Stimulated activated CD4-positive, alpha-beta T cell treated with anti-CD3 and anti-CD28 coated beads, Interleukin-2, amount 100 ng/mL, for 48 hours (primary cell): Measurements from ENCODE around the gene POFUT2.
"Not testable (repeated sequence)": the region's sequence is repeated elsewhere in the genome, so short reads cannot be mapped to it uniquely, and the experiment has no call there.

ENCODE experiments used
- DNase-seq, 2 donors: peaks; one replicate each; pipeline ENCODE4 v3.0.0-alpha.2; 2020

The POFUT2 gene

GRCh38 chr21:45309987-45310381 lies 22.3 kb upstream of the POFUT2 start:
- no peak for DNase-seq

DNA sequence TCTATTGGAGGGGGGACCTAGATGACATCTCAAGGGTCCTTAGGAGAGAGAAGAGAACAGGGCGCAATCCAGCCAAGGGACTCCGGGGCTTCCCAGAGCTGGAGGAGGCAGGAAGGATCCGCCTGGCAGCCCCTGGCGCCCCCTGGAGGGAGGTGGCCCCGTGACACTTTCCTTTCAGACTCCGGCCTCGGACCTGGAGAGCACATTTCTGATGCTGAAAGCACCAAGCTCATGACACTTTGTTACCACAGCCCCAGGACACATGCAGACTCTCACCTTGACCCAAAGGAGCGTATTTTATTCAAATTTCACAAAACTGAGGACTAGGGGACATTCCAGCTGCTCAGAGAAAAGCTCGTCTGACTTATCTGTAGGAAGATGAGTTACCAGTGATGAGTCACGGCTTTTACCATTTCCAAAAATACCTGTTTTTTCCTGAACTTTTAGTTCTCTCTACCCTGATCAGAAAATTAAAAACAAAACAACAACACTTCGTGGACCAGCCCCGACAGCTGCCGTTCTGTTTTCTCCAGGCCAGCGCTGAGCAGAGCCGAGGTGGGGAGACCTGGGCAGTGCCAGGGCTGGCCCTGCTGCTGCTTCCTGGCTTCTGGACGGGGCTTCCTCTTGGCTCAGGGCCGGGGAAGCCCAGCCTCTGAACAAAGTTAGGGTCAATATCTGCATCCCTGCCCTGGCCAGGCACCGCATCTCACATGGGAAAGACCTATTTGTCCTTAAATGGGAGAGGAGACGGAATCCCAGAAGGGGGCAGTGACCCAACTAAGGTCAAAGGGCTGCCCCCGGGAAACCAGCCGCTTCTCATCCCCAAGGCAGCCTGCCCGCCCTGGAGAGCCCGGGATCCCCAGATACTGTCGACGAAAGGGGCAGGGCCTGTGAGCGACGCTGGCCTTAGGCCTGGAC lies 21.6 kb upstream of the POFUT2 start:
- peak; percentile 51 for DNase-seq

- no peak for DNase-seq
Measured at GRCh38 chr21:45308194-45309068, 20.7 kb upstream of the POFUT2 start.

DNA sequence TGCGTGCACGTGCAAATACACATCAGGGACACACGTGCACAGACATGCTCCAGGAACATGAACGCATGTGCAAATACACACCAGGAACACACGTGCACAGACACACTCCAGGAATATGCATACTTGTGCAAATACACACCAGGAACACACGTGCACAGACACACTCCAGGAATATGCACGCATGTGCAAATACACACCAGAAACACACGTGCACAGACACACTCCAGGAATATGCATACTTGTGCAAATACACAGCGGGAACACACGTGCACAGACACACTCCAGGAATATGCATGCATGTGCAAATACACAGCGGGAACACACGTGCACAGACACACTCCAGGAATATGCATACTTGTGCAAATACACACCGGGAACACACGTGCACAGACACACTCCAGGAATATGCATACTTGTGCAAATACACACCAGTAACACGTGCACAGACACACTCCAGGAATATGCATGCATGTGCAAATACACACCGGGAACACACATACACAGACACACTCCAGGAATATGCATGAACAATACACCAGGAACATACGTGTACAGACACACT lies 20.0 kb upstream of the POFUT2 start:
- not testable (repeated sequence) for DNase-seq

DNA sequence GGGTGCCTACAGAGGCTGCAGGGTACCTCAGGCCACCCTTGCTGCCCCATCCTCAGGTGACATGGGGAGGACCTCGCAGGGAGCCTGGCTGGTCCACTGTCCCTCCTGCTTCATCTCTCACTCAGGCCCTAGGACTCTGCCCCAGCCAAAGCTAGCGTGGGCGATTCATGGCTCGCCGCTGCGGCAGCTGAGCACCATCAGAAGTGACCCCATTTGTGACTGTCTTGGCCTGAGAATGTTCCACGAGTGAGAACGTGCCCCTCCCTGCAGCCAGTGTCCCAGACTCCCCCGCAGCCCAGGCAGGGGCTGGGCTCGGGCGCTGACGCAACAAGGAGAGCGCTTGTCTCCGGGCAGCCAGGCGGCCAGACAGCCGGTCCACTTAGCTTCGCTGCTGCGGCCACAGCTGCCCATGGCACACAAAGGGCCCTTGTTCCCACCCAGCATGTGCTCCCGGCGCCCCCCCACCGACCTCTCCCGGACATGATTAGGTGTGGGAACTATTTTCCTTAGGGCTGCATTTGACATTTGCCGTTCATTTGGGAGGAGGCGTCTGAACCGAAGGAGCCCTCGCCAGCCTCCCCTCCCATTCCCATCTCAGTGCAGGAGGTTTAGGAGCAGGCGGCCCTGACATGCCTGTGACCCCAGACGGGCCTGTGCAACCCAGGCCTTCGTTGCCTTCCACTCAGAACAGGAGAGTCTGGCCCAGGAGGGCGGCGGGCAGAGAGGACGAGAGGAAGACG lies 19.3 kb upstream of the POFUT2 start:
- DNase-seq, result no peak

DNA sequence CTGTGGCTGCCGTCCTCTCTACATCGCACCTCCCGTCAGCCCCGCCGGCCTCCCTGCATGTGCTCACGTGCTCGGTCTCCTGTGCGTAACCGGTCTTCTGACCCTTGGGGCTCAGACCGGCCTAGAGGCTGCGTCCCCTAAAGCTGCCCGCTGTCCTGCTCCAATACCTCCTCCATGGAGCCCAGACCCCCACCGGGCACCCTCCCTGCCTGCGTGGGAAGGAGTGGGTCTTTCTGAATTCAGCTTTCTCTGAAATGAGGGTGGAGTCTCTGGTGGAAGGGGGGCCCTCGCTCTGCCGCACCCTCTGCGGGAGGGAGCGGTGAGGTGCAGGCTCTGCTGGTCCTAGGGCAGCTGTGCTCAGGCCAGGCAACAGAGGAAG lies 18.7 kb upstream of the POFUT2 start:
- DNase-seq, result no peak

DNA sequence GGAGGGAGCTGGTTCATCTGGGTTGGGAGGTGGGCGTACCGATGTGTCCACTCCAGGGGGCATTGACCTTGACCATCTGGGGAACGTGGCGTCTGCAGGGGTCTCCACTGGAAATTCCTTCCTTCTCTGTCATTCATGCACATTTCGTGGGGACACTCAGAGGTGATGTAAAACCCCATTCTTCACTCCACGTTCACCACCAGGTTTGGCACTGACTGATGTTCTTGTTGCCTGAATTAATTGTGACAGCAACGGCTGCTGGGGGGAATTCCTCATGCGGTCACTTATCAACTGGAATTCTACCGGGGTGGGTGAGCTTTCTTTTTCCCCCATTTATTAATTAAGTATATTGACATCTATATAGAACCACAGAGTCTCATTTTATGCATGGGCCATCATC lies 18.1 kb upstream of the POFUT2 start:
- no peak for DNase-seq

DNA sequence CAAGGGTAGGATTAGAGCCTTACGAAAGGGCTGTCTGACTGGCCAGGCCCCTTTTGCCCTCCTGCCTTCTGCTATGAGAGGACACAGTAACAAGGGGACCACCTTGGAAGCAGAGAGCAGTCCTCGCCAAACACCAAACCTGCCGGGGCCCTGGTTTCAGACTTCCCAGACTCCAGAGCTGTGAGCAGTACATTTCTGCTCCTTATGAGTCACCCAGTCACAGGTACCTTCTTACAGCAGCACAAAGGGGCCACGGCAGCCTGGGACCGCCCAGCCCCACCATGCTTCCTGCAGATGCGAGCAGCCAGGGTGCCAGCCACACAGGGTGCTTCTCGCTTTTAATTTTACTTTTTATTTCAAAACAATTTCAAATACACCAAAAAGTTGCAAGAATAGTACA lies 17.2 kb upstream of the POFUT2 start:
- no peak for DNase-seq

- no peak for DNase-seq
Measured at GRCh38 chr21:45304476-45304830, 16.8 kb upstream of the POFUT2 start.

DNA sequence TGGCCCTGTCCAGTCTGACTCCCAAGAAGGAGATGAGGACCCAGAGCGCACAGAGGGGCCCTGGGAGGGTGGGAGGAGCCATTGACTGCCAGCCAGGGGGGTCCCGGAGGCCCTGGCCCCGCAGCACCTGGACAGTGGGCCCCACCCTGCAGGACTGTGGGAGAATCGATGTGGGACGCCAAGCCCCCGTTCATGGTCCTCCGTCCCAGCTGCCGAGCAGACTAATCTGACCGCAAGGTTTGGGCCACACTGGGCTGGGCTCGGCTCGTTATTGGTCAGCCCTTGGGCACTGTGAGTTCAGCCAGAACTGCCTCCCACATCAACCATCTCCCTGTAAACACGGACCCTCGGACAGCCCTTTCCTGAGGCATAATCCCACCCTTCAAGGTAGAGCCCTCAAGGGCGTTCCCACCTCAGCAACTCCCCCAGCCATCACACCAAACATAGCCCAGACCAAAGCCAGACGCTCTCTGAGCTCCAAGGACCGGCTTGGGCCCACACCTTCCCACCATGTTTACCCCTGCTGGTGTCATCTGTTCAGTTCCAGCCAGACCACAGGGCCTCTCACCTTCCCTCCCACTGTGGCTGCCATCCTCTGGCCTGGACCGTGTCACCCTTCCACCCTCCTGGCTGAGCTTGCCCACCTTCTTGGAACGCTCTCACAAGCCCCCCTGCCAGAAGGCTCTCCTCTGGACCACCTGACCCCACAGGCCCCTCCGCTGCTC lies 16.2 kb upstream of the POFUT2 start:
- no peak for DNase-seq

DNA sequence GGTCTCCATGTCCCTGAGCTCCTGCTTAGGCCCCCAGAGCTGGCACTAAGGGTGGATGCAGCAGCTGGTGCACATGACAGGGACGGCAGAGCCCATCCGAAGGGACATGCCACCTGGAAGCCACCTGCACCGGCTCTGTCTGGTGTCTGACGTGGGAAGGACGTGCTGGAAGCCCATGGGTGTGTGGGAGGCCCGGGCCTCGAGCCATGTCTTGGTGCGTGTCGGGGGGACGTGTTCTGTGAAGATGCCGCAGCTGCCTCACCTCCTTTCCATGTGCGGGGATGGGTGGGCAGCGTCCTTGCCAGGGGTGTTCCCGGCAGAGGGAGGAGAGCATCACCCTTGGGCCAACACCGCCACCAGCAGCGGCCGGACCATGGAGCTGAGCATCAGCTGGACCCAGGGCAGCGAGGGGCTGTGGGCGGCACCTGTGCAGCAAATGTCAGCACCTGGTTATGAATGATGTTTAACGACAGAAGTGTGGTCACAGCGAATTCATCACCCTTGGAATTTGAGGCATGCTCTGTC lies 15.5 kb upstream of the POFUT2 start:
- no peak for DNase-seq

GRCh38 chr21:45302082-45303061 lies 14.7 kb upstream of the POFUT2 start:
- peak; percentile 27 to 38 for DNase-seq

- DNase-seq, result no peak
Measured at GRCh38 chr21:45301521-45302081, 13.9 kb upstream of the POFUT2 start.

- DNase-seq, result no peak
Measured at GRCh38 chr21:45300786-45301520, 13.3 kb upstream of the POFUT2 start.

DNA sequence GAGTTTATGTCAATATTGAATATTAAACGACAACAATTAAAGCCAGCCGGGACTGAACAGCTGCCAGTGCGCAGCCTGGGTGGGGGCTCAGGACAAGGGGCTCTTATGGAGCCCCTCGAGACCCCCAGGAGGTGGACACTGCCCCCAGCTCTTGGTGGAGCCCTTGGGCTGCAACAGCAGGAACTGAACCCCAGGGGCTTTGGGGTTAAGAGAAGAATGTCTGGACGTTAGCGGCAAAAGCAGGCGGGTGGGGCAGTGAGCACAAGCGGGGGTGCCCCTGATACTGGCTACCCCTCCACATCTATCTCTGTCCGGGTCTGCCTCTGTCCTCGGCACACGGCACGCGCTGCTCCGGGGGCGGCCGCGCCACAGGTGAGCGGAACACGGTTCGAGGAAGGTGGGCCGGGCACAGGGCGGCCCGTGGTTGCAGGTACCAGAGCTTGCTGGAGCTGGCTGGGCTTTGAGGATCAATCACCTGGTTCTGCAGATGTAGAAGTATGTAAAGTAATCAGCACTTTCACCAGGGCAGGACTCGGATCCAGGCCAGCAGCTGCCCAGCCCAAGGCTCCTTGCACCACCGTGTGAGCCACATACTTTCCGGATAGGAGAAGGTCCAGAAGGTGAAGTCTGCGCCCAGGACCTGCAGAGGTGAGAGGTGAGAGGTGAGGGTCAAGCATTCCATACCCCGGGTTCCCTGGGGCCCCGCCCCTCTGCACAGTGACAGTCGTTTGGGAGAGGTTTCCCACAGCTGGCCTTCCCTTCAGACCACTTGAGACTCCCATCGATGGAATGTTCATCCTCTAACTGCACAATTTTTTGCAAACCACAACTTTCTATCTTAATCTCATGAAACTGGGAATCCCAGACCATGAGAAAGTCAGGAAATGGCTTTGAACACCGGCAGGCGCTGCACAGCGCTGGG lies 12.4 kb upstream of the POFUT2 start:
- DNase-seq, result no peak

DNA sequence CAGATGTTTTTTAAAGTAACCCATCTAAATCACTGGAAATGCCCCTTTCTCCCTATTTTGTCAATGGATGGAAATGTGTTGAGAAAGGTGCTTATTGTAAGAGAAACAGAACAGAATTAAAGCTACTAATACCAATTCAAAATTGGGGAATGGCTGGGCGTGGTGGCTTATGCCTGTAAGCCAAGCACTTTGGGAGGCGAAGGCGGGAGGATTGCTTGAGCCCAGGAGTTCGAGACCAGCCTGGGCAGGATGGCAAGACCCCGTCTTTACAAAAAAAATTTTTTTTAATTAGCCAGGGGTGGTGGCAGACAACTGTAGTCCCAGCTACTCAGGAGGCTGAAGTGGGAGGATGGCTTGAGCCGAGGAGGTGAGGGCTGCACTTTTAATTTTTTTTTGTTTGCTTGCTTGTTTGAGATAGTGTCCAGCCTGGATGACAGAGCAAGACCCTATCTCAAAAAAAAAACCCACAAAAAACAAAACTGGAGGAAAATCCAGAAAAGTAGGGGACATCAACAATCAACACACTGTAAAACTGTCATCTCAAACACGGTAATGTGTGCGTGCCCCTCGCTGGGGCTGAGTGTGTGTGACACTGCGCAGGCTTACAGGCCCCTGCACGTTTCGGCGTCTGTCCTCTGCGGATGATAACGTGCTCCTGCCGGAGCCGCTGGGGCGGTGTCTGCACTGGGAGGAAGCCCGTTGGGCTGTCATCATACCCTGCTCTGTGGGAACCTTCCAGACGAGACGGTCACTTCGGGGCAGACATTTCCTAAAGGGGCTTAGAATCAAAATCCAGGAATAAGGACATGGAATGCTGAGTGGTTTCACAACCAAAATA lies 11.6 kb upstream of the POFUT2 start:
- no peak for DNase-seq

DNA sequence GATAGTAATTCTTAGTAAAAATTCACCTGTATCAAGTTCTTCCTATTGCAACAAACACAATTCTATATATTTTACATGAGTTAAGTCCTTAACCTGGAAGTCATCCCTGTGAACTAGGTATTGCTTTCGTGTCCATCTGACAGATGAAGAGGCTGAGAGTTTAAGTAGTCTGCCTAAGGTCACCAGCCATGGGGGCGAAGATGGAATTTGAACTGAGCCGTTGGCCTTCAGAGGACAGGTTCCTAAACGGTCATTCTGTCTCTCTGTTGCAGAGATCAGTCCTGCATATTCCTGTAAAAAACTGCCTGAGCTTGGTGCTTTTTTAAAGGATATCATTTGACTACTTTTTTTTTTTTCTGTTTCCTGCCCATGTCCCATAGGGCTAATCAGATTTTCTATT lies 10.2 kb upstream of the POFUT2 start:
- DNase-seq, result no peak

GRCh38 chr21:45297329-45297728 lies 9.6 kb upstream of the POFUT2 start:
- DNase-seq, result no peak
